Thoracic aorta (tissue), 2 donors: ENCODE results near the gene UGT1A7. TPM values are rescaled to one million over a fixed set of nuclear protein-coding genes. Genes with fewer than 3 reads are reported as not detected.
"Not testable (repeated sequence)": the region's sequence is repeated elsewhere in the genome, so short reads cannot be mapped to it uniquely, and the experiment has no call there.

ENCODE experiments used
- ATAC-seq: fragments of 150-250 bp; one replicate; pipeline ENCODE4 v1.8.0; 2017; ENCODE audit warnings: low read depth; ENCODE audit not compliant: insufficient number of reproducible peaks, low FRiP score
- DNase-seq: peaks from one replicate; pipeline ENCODE4 v3.0.0-alpha.2; 2020; ENCODE audit warnings: low spot score
- H3K27ac ChIP-seq, 2 donors: fragments of 200-600 bp; sonication (generic); 1 replicate in 1 of 2; 2 replicates in 1 of 2; pipeline ENCODE4 v1.5.1; 2016; ENCODE audit warnings: mild to moderate bottlenecking in 2 of 2, moderate library complexity in 2 of 2
- H3K27me3 ChIP-seq: fragments of 200-600 bp; sonication (generic); replicated peaks from 2 replicates; pipeline ENCODE4 v1.6.0; 2016; ENCODE audit warnings: mild to moderate bottlenecking; ENCODE audit not compliant: insufficient read depth
- H3K36me3 ChIP-seq: fragments of 200-600 bp; sonication (generic); one replicate; pipeline ENCODE4 v1.5.1; 2016
- H3K4me1 ChIP-seq, 2 donors: fragments of 200-600 bp; sonication (generic); 1 replicate in 1 of 2; 2 replicates in 1 of 2; pipeline versions ENCODE4 v1.5.1 to v1.6.0; 2016; ENCODE audit warnings: low read depth in 2 of 2, mild to moderate bottlenecking in 1 of 2; ENCODE audit not compliant: control insufficient read depth in 1 of 2
- H3K4me3 ChIP-seq: fragments of 200-600 bp; sonication (generic); 2 replicates; pipeline ENCODE4 v1.5.1; 2016; ENCODE audit warnings: mild to moderate bottlenecking
- H3K9me3 ChIP-seq: fragments of 200-600 bp; sonication (generic); 2 replicates; pipeline ENCODE4 v1.5.1; 2016
- total RNA-seq, 2 donors: library from RNA; depleted of rRNA; stranded (reverse); fragments of >200 nt; gene quantifications; one replicate each; pipeline versions ENCODE4 v1.1.0 to v1.2.3, GENCODE V29; 2016
- TF ChIP-seq, protein P1 (sequence below): fragments of 200-600 bp; sonication (generic); IDR thresholded peaks from one replicate; pipeline ENCODE4 v1.5.1; 2019; ENCODE audit warnings: antibody characterized with exemption

The UGT1A7 gene
- total RNA-seq, 2 donors from 2014 or later: 0.35 TPM; not detected in 1

DNA sequence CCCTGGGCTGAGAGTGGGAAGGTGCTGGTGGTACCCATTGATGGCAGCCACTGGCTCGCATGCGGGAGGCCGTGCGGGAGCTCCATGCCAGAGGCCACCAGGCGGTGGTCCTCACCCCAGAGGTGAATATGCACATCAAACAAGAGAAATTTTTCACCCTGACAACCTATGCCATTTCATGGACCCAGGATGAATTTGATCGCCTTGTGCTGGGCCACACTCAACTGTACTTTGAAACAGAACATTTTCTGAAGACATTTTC is 65.5 kb downstream of the UGT1A7 start:
- DNase-seq (no peak), ATAC-seq (no peak)
- TF ChIP-seq, protein P1, sequence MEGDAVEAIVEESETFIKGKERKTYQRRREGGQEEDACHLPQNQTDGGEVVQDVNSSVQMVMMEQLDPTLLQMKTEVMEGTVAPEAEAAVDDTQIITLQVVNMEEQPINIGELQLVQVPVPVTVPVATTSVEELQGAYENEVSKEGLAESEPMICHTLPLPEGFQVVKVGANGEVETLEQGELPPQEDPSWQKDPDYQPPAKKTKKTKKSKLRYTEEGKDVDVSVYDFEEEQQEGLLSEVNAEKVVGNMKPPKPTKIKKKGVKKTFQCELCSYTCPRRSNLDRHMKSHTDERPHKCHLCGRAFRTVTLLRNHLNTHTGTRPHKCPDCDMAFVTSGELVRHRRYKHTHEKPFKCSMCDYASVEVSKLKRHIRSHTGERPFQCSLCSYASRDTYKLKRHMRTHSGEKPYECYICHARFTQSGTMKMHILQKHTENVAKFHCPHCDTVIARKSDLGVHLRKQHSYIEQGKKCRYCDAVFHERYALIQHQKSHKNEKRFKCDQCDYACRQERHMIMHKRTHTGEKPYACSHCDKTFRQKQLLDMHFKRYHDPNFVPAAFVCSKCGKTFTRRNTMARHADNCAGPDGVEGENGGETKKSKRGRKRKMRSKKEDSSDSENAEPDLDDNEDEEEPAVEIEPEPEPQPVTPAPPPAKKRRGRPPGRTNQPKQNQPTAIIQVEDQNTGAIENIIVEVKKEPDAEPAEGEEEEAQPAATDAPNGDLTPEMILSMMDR: no peak
- no peaks in the 10 kb centered on the region for H3K27me3 ChIP-seq
- H3K4me3 ChIP-seq: no peak overlapping the region
- no peaks in the 10 kb centered on the region for H3K9me3 ChIP-seq
- no peak overlapping the region for H3K27ac ChIP-seq
- no peaks in the 10 kb centered on the region for H3K36me3 ChIP-seq
- no peaks in the 10 kb centered on the region for H3K4me1 ChIP-seq

DNA sequence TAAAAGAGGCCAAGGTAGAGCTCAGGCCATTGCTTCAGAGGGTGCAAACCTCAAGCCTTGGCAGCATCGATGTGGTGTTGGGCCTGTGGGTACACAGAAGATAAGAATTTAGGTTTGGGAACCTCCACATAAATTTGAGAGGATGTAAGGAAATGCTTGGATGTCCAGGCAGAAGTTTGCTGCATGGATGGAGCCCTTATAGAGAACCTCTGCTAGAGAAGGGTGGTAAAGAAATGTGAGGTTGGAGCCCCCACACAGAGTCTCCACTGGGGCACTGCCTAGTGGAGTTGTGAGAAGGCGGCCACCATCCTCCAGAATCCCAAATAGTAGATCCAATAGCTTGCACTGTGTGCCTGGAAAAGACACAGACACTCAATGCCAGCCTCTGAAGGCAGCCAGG is 69.0 kb downstream of the UGT1A7 start:
- not testable (repeated sequence) for H3K4me1 ChIP-seq, H3K36me3 ChIP-seq, H3K9me3 ChIP-seq, H3K4me3 ChIP-seq, H3K27me3 ChIP-seq, DNase-seq, H3K27ac ChIP-seq, ATAC-seq

DNA sequence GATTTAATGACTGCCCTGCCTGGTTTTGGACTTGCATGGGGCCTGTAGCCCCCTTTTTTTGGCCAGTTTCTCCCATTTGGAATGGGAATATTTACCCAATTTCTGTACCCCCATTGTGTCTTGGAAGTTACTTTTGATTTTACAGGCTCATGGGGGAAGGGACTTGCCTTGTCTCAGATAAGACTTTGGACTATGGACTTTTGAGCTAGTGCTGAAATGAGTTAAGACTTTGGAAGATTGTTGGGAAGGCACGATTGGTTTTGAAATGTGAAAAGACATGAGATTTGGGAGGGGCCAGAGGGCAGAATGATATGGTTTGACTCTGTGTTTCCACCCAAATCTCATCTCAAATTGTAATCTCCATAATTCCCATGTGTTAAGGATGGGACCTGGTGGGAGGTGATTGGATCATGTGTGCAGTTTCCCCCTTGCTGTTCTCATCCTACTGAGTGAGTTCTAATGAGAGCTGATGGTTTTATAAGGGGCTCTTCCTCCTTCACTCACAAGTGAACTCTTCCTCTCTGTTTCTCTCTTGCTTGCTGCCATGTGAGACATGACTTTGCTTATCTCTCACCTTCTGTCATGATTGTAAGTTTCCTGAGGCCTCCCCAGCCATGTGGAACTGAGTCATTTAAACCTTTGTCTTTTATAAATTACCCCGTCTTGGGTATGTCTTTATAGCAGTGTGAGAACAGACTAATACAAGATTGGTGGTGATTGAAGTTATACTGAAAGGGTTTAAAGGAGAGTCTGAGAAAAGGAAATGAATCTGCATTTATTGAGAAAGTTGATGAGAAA is 69.7 kb downstream of the UGT1A7 start:
- H3K4me3 ChIP-seq, H3K27me3 ChIP-seq, ATAC-seq: not testable (repeated sequence)

GRCh38 chr2:233754872-233755611 is 73.3 kb downstream of the UGT1A7 start:
- TF ChIP-seq, protein P1: no peak
- no peak for DNase-seq

More for the DNA sequence above, 69.7 kb downstream of the UGT1A7 start:
- H3K4me1 ChIP-seq, H3K9me3 ChIP-seq, H3K36me3 ChIP-seq, DNase-seq, H3K27ac ChIP-seq: not testable (repeated sequence)

GRCh38 chr2:233756429-233757081 is 74.9 kb downstream of the UGT1A7 start:
- Histone ChIP-seq H3K27me3 (no peaks in the 10 kb centered on the region), H3K4me1 (no peaks in the 10 kb centered on the region), H3K9me3 (no peaks in the 10 kb centered on the region), H3K27ac (no peak overlapping the region), H3K36me3 (no peaks in the 10 kb centered on the region), H3K4me3 (no peak overlapping the region)
- DNase-seq (no peak), ATAC-seq (no peak)
- TF ChIP-seq, protein P1: no peak

More at GRCh38 chr2:233754872-233755611, 73.3 kb downstream of the UGT1A7 start:
- Histone ChIP-seq H3K36me3 (no peaks in the 10 kb centered on the region), H3K27ac (no peak overlapping the region), H3K4me1 (no peaks in the 10 kb centered on the region), H3K9me3 (no peaks in the 10 kb centered on the region), H3K4me3 (no peak overlapping the region), H3K27me3 (no peaks in the 10 kb centered on the region)
- no peak for ATAC-seq

DNA sequence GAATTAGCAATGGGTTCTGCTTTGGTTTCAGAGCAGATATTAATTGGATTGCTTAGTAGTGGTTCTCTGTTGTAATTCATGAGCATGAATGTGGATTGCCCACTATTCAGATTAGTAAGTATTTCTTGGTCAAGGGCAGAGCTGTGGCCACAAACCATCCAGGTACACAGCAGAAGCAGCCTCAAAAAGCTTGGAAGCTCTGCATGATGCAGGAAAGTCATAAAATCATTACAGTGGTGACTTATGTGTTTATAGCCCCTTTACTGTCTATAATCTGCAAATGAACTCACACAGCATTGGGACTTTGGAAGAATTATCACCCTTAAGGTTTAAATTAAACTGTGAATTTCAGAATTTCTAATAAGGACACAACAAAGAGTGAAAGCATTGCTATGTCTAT is 76.4 kb downstream of the UGT1A7 start:
- Histone ChIP-seq H3K36me3 (no peaks in the 10 kb centered on the region), H3K4me3 (no peak overlapping the region), H3K27me3 (no peaks in the 10 kb centered on the region), H3K4me1 (no peaks in the 10 kb centered on the region), H3K27ac (no peak overlapping the region), H3K9me3 (no peaks in the 10 kb centered on the region)
- no peak for DNase-seq
- TF ChIP-seq, protein P1: no peak
- no peak for ATAC-seq
